H9 (cell line): ENCODE measurements around the gene SLAMF7. TPM values are rescaled to one million over a fixed set of nuclear protein-coding genes. Genes with fewer than 3 reads are reported as not detected.

Source experiments
- DNase-seq: peaks from one replicate; pipeline ENCODE4 v3.0.0-alpha.2; 2017
- H2AFZ ChIP-seq: one replicate; pipeline ENCODE4 v1.6.1; 2013; ENCODE audit warnings: mild to moderate bottlenecking, low read length, control low read depth, moderate library complexity
- H2AK5ac ChIP-seq: 2 replicates; pipeline ENCODE4 v1.6.1; 2013; ENCODE audit warnings: low read length, control low read depth, mixed read lengths; ENCODE audit not compliant: insufficient read length
- H2BK120ac ChIP-seq: one replicate; pipeline ENCODE4 v1.6.1; 2013; ENCODE audit warnings: low read depth, mild to moderate bottlenecking, low read length, control low read depth, inconsistent platforms; ENCODE audit not compliant: poor library complexity, severe bottlenecking
- H2BK12ac ChIP-seq: 2 replicates; pipeline ENCODE4 v1.6.1; 2013; ENCODE audit warnings: low read length, control low read depth, mixed read lengths, low read depth; ENCODE audit not compliant: insufficient read length
- H2BK15ac ChIP-seq: 2 replicates; pipeline ENCODE4 v1.6.1; 2013; ENCODE audit warnings: low read depth, low read length, control low read depth
- H2BK20ac ChIP-seq: one replicate; pipeline ENCODE4 v1.6.1; 2013; ENCODE audit warnings: low read depth, mild to moderate bottlenecking, low read length, control low read depth, inconsistent platforms; ENCODE audit not compliant: poor library complexity, severe bottlenecking
- H2BK5ac ChIP-seq: 2 replicates; pipeline ENCODE4 v1.6.1; 2013; ENCODE audit warnings: low read length, control low read depth, mixed read lengths; ENCODE audit not compliant: insufficient read length
- H3K14ac ChIP-seq: 2 replicates; pipeline ENCODE4 v1.6.1; 2013; ENCODE audit warnings: low read length, control low read depth; ENCODE audit not compliant: insufficient read depth
- H3K18ac ChIP-seq: 2 replicates; pipeline ENCODE4 v1.6.1; 2013; ENCODE audit warnings: low read depth, mild to moderate bottlenecking, mixed read lengths, low read length, control low read depth; ENCODE audit not compliant: insufficient read length
- H3K23ac ChIP-seq: 2 replicates; pipeline ENCODE4 v1.6.1; 2013; ENCODE audit warnings: low read length, control low read depth, mixed read lengths, low read depth; ENCODE audit not compliant: insufficient read length
- H3K23me2 ChIP-seq: 2 replicates; pipeline ENCODE4 v1.6.1; 2013; ENCODE audit warnings: low read depth, mild to moderate bottlenecking, mixed read lengths, low read length, control low read depth; ENCODE audit not compliant: insufficient read length, poor library complexity, severe bottlenecking
- H3K27ac ChIP-seq: 2 replicates; pipeline ENCODE4 v1.5.1; 2013; ENCODE audit warnings: low read length, control low read depth, mixed read lengths, low read depth; ENCODE audit not compliant: insufficient read length
- H3K27me3 ChIP-seq: 2 replicates; pipeline ENCODE4 v1.6.1; 2013; ENCODE audit warnings: low read length, control low read depth, inconsistent platforms; ENCODE audit not compliant: insufficient read depth
- H3K4ac ChIP-seq: 2 replicates; pipeline ENCODE4 v1.6.1; 2013; ENCODE audit warnings: low read depth, mild to moderate bottlenecking, control low read depth, inconsistent platforms, low read length, moderate library complexity
- H3K4me1 ChIP-seq: 2 replicates; pipeline ENCODE4 v1.6.1; 2013; ENCODE audit warnings: low read length, control low read depth, inconsistent platforms; ENCODE audit not compliant: insufficient read depth
- H3K4me2 ChIP-seq: 2 replicates; pipeline ENCODE4 v1.6.1; 2013; ENCODE audit warnings: low read length, control low read depth, mixed read lengths; ENCODE audit not compliant: insufficient read length, insufficient read depth
- H3K56ac ChIP-seq: 2 replicates; pipeline ENCODE4 v1.6.1; 2013; ENCODE audit warnings: low read depth, mild to moderate bottlenecking, mixed read lengths, low read length, control low read depth; ENCODE audit not compliant: insufficient read length
- H3K79me1 ChIP-seq: 2 replicates; pipeline ENCODE4 v1.6.1; 2013; ENCODE audit warnings: low read depth, mild to moderate bottlenecking, moderate library complexity, low read length, control low read depth, inconsistent platforms; ENCODE audit not compliant: insufficient read depth, poor library complexity, severe bottlenecking
- H3K79me2 ChIP-seq: 2 replicates; pipeline ENCODE4 v1.6.1; 2013; ENCODE audit warnings: low read length, control low read depth, inconsistent platforms; ENCODE audit not compliant: insufficient read depth
- H3K9ac ChIP-seq: 2 replicates; pipeline ENCODE4 v1.6.1; 2013; ENCODE audit warnings: low read length, control low read depth, mixed read lengths; ENCODE audit not compliant: insufficient read length; ENCODE audit errors: extremely low read depth
- H3K9me3 ChIP-seq: one replicate; pipeline ENCODE4 v1.6.1; 2013; ENCODE audit warnings: low read depth, low read length, inconsistent platforms; ENCODE audit not compliant: control insufficient read depth
- H3T11ph ChIP-seq: one replicate; pipeline ENCODE4 v1.6.1; 2013; ENCODE audit warnings: mild to moderate bottlenecking, low read length, control low read depth, inconsistent platforms
- H4K20me1 ChIP-seq: one replicate; pipeline ENCODE4 v1.6.1; 2013; ENCODE audit not compliant: control insufficient read depth, insufficient read length, insufficient read depth
- H4K5ac ChIP-seq: 2 replicates; pipeline ENCODE4 v1.6.1; 2013; ENCODE audit warnings: low read depth, mild to moderate bottlenecking, mixed read lengths, low read length, control low read depth; ENCODE audit not compliant: insufficient read length
- H4K8ac ChIP-seq: replicated peaks from 2 replicates; pipeline ENCODE4 v1.6.1; 2013; ENCODE audit warnings: low read length, control low read depth, mixed read lengths, low read depth; ENCODE audit not compliant: insufficient read length
- H4K91ac ChIP-seq: 2 replicates; pipeline ENCODE4 v1.6.1; 2013; ENCODE audit warnings: low read depth, mild to moderate bottlenecking, moderate library complexity, mixed read lengths, low read length, control low read depth; ENCODE audit not compliant: insufficient read length
- H3K27ac Mint-ChIP-seq, 3 experiments: 2 replicates in 2 of 3; 3 replicates in 1 of 3; pipeline ENCODE4 v1.8.0; 2020 to 2021; ENCODE audit warnings: mixed read lengths in 3 of 3, mild to moderate bottlenecking in 1 of 3, moderate library complexity in 1 of 3
- H3K27me3 Mint-ChIP-seq: 2 replicates; pipeline ENCODE4 v1.8.0; 2021; ENCODE audit warnings: low read depth, mild to moderate bottlenecking, moderate library complexity, mixed read lengths
- H3K36me3 Mint-ChIP-seq, 3 experiments: 2 replicates in 2 of 3; 3 replicates in 1 of 3; pipeline ENCODE4 v1.8.0; 2020 to 2021; ENCODE audit warnings: low read depth in 3 of 3, mixed read lengths in 3 of 3; ENCODE audit not compliant: insufficient read depth in 1 of 3
- H3K4me1 Mint-ChIP-seq, 2 experiments: 2 replicates each; pipeline ENCODE4 v1.8.0; 2020; ENCODE audit warnings: mixed read lengths in 2 of 2
- H3K4me3 Mint-ChIP-seq, 2 experiments: 2 replicates in 1 of 2; 3 replicates in 1 of 2; pipeline ENCODE4 v1.8.0; 2020 to 2021; ENCODE audit warnings: mild to moderate bottlenecking in 2 of 2, mixed read lengths in 2 of 2, moderate library complexity in 1 of 2
- H3K9me3 Mint-ChIP-seq, 2 experiments: 2 replicates in 1 of 2; 3 replicates in 1 of 2; pipeline ENCODE4 v1.8.0; 2020; ENCODE audit warnings: mild to moderate bottlenecking in 2 of 2, mixed read lengths in 2 of 2, moderate library complexity in 1 of 2
- CTCF ChIP-seq: fragments of 200-600 bp; sonication (generic); conservative IDR thresholded peaks from 3 replicates; pipeline ENCODE4 v1.8.0; 2021; ENCODE audit warnings: antibody characterized with exemption, mild to moderate bottlenecking
- total RNA-seq: library from RNA; stranded (reverse); gene quantifications from 2 replicates; pipeline ENCODE4 v1.2.1, GENCODE V29; 2021

SLAMF7 gene
- total RNA-seq, 1 experiment from 2014 or later: not detected

- H3K14ac ChIP-seq: no peak overlapping the region
- H3K4me2 ChIP-seq: no peak overlapping the region
- H2BK20ac ChIP-seq: no peak overlapping the region
- H3K27me3 ChIP-seq: no peaks in the 10 kb centered on the region
- no peak overlapping the region for H2BK15ac ChIP-seq
- H2BK12ac ChIP-seq: no peak overlapping the region
- H3K79me1 ChIP-seq: no peaks in the 10 kb centered on the region
- no peak overlapping the region for H2BK5ac ChIP-seq
- no peaks in the 10 kb centered on the region for H4K20me1 ChIP-seq
- Mint-ChIP-seq H3K27ac (no peak overlapping the region), H3K27me3 (no peaks in the 10 kb centered on the region), H3K9me3 (peaks cover 22 to 25% of the 10 kb centered on the region in 2 experiments), H3K4me1 (no peaks in the 10 kb centered on the region), H3K4me3 (no peak overlapping the region), H3K36me3 (peaks cover 4 to 27% (median 9%) of the 10 kb centered on the region in 3 experiments; a peak in 6 of 7 replicates)
- no peak overlapping the region for H4K5ac ChIP-seq
- no peak overlapping the region for H2AK5ac ChIP-seq
- H3K18ac ChIP-seq: no peak overlapping the region
- H2AFZ ChIP-seq: no peak overlapping the region
- H4K8ac ChIP-seq: no peak overlapping the region
- H2BK120ac ChIP-seq: no peak overlapping the region
- no peak for TF ChIP-seq CTCF
- H3K23me2 ChIP-seq: no peaks in the 10 kb centered on the region
- no peak for DNase-seq
- H3T11ph ChIP-seq: no peak overlapping the region
- no peak overlapping the region for H3K4ac ChIP-seq
- H4K91ac ChIP-seq: no peak overlapping the region
- no peak overlapping the region for H3K56ac ChIP-seq
- H3K4me1 ChIP-seq: no peaks in the 10 kb centered on the region
- no peak overlapping the region for H3K23ac ChIP-seq
- H3K27ac ChIP-seq: no peak overlapping the region
- no peak overlapping the region for H3K9ac ChIP-seq
- no peaks in the 10 kb centered on the region for H3K9me3 ChIP-seq
- H3K79me2 ChIP-seq: no peaks in the 10 kb centered on the region
Measured at GRCh38 chr1:160733898-160734297, 5.1 kb upstream of the SLAMF7 start.
